GM12891 (cell line): ENCODE measurements around the gene NOP16.

ENCODE experiments used
- POLR2A ChIP-seq: IDR thresholded peaks from 2 replicates; pipeline ENCODE4 v1.6.1; 2011; ENCODE audit warnings: low read depth, low read length, control low read depth
- POLR2AphosphoS5 ChIP-seq: IDR thresholded peaks from 2 replicates; pipeline ENCODE4 v1.6.1; 2011; ENCODE audit warnings: low read depth, low read length, control low read depth
- SPI1 ChIP-seq: IDR thresholded peaks from 2 replicates; pipeline ENCODE4 v1.6.1; 2011; ENCODE audit warnings: low read depth, low read length, control low read depth

GRCh38 chr5:176407456-176408251 lies 19.3 kb upstream of the NOP16 start:
- TF ChIP-seq POLR2A = no peak
- no peak for TF ChIP-seq SPI1
- TF ChIP-seq POLR2AphosphoS5 = no peak
